GM23338 (cell line): Measurements from ENCODE around the gene CELSR1. TPM values are rescaled to one million over a fixed set of nuclear protein-coding genes. Genes with fewer than 3 reads are reported as not detected.

Experiments
- ATAC-seq: fragments of 200-7000 bp; cut with Tn5 transposase; 3 replicates; pipeline ENCODE4 v1.9.1; 2020
- DNase-seq: peaks from one replicate; pipeline ENCODE4 v3.0.0-alpha.2; 2015; ENCODE audit warnings: low spot score
- H2AFZ ChIP-seq: fragments of 200-600 bp; sonication (generic); 2 replicates; pipeline ENCODE4 v1.8.0; 2016; ENCODE audit warnings: antibody characterized with exemption, mild to moderate bottlenecking, moderate library complexity
- H3F3A ChIP-seq: fragments of 200-600 bp; sonication (generic); replicated peaks from 2 replicates; pipeline ENCODE4 v1.8.0; 2017; ENCODE audit warnings: antibody characterized with exemption, mixed run types, low read depth
- H3K27ac ChIP-seq: fragments of 200-600 bp; sonication (generic); 2 replicates; pipeline ENCODE4 v1.6.1; 2016; ENCODE audit warnings: low read depth
- H3K27me3 ChIP-seq: fragments of 200-600 bp; sonication (generic); 2 replicates; pipeline ENCODE4 v1.8.0; 2016; ENCODE audit warnings: mild to moderate bottlenecking, mixed run types, moderate library complexity; ENCODE audit not compliant: insufficient read depth
- H3K36me3 ChIP-seq: fragments of 200-600 bp; sonication (generic); 2 replicates; pipeline ENCODE4 v1.8.0; 2016; ENCODE audit warnings: mild to moderate bottlenecking; ENCODE audit not compliant: insufficient read depth
- H3K4me1 ChIP-seq: fragments of 200-600 bp; sonication (generic); 2 replicates; pipeline ENCODE4 v1.8.0; 2016; ENCODE audit warnings: mild to moderate bottlenecking, moderate library complexity; ENCODE audit not compliant: insufficient read depth
- H3K4me2 ChIP-seq: fragments of 200-600 bp; sonication (generic); 2 replicates; pipeline ENCODE4 v1.7.1; 2017; ENCODE audit warnings: mixed run types
- H3K4me3 ChIP-seq: fragments of 200-600 bp; sonication (generic); 2 replicates; pipeline ENCODE4 v1.6.1; 2016; ENCODE audit warnings: mixed run types
- H3K79me2 ChIP-seq: fragments of 200-600 bp; sonication (generic); replicated peaks from 2 replicates; pipeline ENCODE4 v1.8.0; 2017; ENCODE audit warnings: mild to moderate bottlenecking; ENCODE audit not compliant: insufficient read depth
- H3K9me2 ChIP-seq: fragments of 200-600 bp; sonication (generic); 2 replicates; pipeline ENCODE4 v1.8.0; 2017; ENCODE audit not compliant: insufficient read depth
- H4K20me1 ChIP-seq: fragments of 200-600 bp; sonication (generic); replicated peaks from 2 replicates; pipeline ENCODE4 v1.8.0; 2017; ENCODE audit warnings: mild to moderate bottlenecking; ENCODE audit not compliant: insufficient read depth
- H3K27ac Mint-ChIP-seq: 2 replicates; pipeline ENCODE4 v1.8.0; 2020; ENCODE audit warnings: inconsistent platforms, mild to moderate bottlenecking, moderate library complexity, mixed read lengths
- H3K27me3 Mint-ChIP-seq: 3 replicates; pipeline ENCODE4 v1.8.0; 2022; ENCODE audit warnings: low read depth, mild to moderate bottlenecking, moderate library complexity, mixed read lengths, inconsistent platforms; ENCODE audit not compliant: insufficient read depth, poor library complexity
- H3K36me3 Mint-ChIP-seq: 3 replicates; pipeline ENCODE4 v1.8.0; 2021; ENCODE audit warnings: low read depth, mild to moderate bottlenecking, inconsistent platforms, moderate library complexity, mixed read lengths
- H3K4me1 Mint-ChIP-seq: 3 replicates; pipeline ENCODE4 v1.8.0; 2020; ENCODE audit warnings: mild to moderate bottlenecking, inconsistent platforms, mixed read lengths
- H3K4me3 Mint-ChIP-seq: 3 replicates; pipeline ENCODE4 v1.8.0; 2021; ENCODE audit warnings: moderate library complexity, mild to moderate bottlenecking, inconsistent platforms, mixed read lengths
- H3K9me3 Mint-ChIP-seq: 3 replicates; pipeline ENCODE4 v1.8.0; 2020; ENCODE audit warnings: moderate library complexity, mild to moderate bottlenecking, inconsistent platforms, mixed read lengths
- EZH2 ChIP-seq: fragments of 200-600 bp; sonication (generic); IDR thresholded peaks from one replicate; pipeline ENCODE4 v1.8.0; 2017; ENCODE audit warnings: antibody characterized with exemption, mild to moderate bottlenecking, low read depth; ENCODE audit not compliant: unreplicated experiment
- JUNB ChIP-seq: IDR thresholded peaks from one replicate; pipeline ENCODE4 v1.6.1; 2016; ENCODE audit warnings: antibody characterized with exemption; ENCODE audit not compliant: unreplicated experiment
- NANOG ChIP-seq: IDR thresholded peaks from 2 replicates; pipeline ENCODE4 v1.6.1; 2016; ENCODE audit warnings: antibody characterized with exemption, borderline replicate concordance
- polyA plus RNA-seq: library from polyadenylated mRNA; unstranded; fragments of >200 nt; fragmentation: Nextera tagmentation; extraction: Ambion mirVana; gene quantifications from 2 replicates; pipeline ENCODE4 v1.2.1, GENCODE V29; 2016
- total RNA-seq: library from RNA; depleted of rRNA; stranded (reverse); fragments of >200 nt; shearing (Covaris generic); gene quantifications from 2 replicates; pipeline ENCODE4 v1.2.3, GENCODE V29; 2014
- TF ChIP-seq, protein P1 (sequence below): IDR thresholded peaks from 2 replicates; pipeline ENCODE4 v1.6.1; 2016; ENCODE audit warnings: antibody characterized with exemption
- TF ChIP-seq, protein P2 (sequence below), 2 experiments: fragments of 200-600 bp in 1 of 2; sonication (generic) in 1 of 2; conservative IDR thresholded peaks; 2 replicates each; pipeline versions ENCODE4 v1.5.1 to v1.6.1; 2016 to 2017; ENCODE audit warnings: antibody characterized with exemption in 2 of 2, low read depth in 2 of 2, mild to moderate bottlenecking in 2 of 2, moderate library complexity in 1 of 2

The CELSR1 gene
- total and polyA plus RNA-seq, 2 experiments from 2014 or later, result 4.8 to 20.4 TPM

- H3K27me3 ChIP-seq, result no peaks in the 10 kb centered on the region
- Mint-ChIP-seq H3K27ac (peak overlapping the region; percentile 14; the same call in 1 of the 2 replicates), H3K4me1 (peaks cover 6% of the 10 kb centered on the region), H3K27me3 (peaks cover 6% of the 10 kb centered on the region), H3K4me3 (no peak overlapping the region), H3K36me3 (no peaks in the 10 kb centered on the region), H3K9me3 (no peaks in the 10 kb centered on the region)
- H3K36me3 ChIP-seq, result no peaks in the 10 kb centered on the region
- 0 out of 2 replicates have a peak, but pooled peaks cover 4% of the 10 kb centered on the region for H3F3A ChIP-seq
- H3K9me2 ChIP-seq, result no peaks in the 10 kb centered on the region
- H3K79me2 ChIP-seq, result no peaks in the 10 kb centered on the region
- H3K4me1 ChIP-seq, result peaks cover 4% of the 10 kb centered on the region; the same call in 1 of the 2 replicates
- no peak overlapping the region for H2AFZ ChIP-seq
- TF ChIP-seq NANOG, result no peak
- TF ChIP-seq JUNB, result no peak
- TF ChIP-seq, protein P1, sequence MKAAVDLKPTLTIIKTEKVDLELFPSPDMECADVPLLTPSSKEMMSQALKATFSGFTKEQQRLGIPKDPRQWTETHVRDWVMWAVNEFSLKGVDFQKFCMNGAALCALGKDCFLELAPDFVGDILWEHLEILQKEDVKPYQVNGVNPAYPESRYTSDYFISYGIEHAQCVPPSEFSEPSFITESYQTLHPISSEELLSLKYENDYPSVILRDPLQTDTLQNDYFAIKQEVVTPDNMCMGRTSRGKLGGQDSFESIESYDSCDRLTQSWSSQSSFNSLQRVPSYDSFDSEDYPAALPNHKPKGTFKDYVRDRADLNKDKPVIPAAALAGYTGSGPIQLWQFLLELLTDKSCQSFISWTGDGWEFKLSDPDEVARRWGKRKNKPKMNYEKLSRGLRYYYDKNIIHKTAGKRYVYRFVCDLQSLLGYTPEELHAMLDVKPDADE, result no peak
- TF ChIP-seq, protein P2, sequence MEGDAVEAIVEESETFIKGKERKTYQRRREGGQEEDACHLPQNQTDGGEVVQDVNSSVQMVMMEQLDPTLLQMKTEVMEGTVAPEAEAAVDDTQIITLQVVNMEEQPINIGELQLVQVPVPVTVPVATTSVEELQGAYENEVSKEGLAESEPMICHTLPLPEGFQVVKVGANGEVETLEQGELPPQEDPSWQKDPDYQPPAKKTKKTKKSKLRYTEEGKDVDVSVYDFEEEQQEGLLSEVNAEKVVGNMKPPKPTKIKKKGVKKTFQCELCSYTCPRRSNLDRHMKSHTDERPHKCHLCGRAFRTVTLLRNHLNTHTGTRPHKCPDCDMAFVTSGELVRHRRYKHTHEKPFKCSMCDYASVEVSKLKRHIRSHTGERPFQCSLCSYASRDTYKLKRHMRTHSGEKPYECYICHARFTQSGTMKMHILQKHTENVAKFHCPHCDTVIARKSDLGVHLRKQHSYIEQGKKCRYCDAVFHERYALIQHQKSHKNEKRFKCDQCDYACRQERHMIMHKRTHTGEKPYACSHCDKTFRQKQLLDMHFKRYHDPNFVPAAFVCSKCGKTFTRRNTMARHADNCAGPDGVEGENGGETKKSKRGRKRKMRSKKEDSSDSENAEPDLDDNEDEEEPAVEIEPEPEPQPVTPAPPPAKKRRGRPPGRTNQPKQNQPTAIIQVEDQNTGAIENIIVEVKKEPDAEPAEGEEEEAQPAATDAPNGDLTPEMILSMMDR (conservative IDR thresholded peaks at IDR 0.05; ENCODE audit: low read depth in 2 of 2), result peak; percentile 72 to 99
- no peak overlapping the region for H3K27ac ChIP-seq
- ATAC-seq, result peak; percentile 88
- no peak overlapping the region for H3K4me3 ChIP-seq
- H4K20me1 ChIP-seq, result no peaks in the 10 kb centered on the region
- peak; percentile 87 for DNase-seq
- H3K4me2 ChIP-seq, result no peak overlapping the region
These were observed 169.7 kb downstream of the CELSR1 start for GRCh38 chr22:46367707-46368191.

DNA sequence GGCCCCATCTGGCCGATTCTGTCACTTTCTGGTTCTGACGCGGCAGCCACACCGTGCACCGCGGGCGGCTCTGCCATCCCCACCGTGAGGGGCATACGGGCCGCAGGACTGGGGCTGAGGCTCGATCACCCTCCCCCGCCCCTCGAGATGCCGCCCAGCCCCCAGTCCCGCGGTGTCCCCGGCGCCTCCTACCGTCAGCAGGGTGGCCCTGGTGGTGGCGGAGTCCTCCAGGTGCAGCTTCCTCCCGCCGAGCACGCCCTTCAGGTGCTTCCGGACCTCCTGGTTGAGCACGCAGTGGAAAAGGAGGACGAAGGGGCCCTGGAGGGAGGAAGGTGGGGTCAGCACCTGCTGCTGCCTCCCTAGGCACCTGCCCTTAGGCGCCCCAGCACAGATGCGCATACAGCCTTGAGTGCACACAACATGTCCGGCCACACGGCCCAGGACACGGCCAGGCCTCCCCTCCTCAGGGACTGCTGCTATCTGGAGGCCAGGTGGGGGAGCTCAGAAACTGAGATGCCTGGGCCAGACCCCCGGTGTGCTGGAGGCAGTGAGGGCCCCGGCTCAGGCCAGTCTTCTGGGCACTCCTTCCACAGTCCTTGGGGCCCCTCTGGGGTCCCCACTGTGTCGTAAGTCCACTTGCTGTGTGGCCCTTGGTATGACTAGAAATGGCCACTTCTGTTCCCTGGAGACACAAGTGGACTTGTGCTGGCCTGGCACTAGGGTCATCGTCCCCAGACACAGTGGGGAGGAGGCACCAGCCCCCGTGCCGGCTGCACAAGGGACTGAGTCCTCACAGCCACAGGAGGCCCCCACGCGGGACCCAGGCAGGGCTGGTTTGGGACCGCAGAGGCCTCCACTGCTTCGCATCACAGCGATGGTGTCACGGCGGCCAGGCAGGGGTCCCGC is 170.4 kb downstream of the CELSR1 start:
- Mint-ChIP-seq H3K9me3 (no peaks in the 10 kb centered on the region), H3K27ac (no peak overlapping the region), H3K36me3 (no peaks in the 10 kb centered on the region), H3K4me3 (no peak overlapping the region), H3K27me3 (peaks cover 6% of the 10 kb centered on the region), H3K4me1 (peaks cover 6% of the 10 kb centered on the region)
- no peaks in the 10 kb centered on the region for H4K20me1 ChIP-seq
- no peaks in the 10 kb centered on the region for H3K79me2 ChIP-seq
- TF ChIP-seq, protein P2 (conservative IDR thresholded peaks at IDR 0.05; ENCODE audit: low read depth in 2 of 2), result peak in 1 of 2 experiments; percentile 19; a peak in 1 of 4 replicates
- TF ChIP-seq EZH2, result no peak
- no peaks in the 10 kb centered on the region for H3K36me3 ChIP-seq
- DNase-seq, result no peak
- H3F3A ChIP-seq, result 0 out of 2 replicates have a peak, but pooled peaks cover 4% of the 10 kb centered on the region
- H3K4me2 ChIP-seq, result no peak overlapping the region
- no peak overlapping the region for H2AFZ ChIP-seq
- H3K27ac ChIP-seq, result no peak overlapping the region
- ATAC-seq, result peak; percentile 13
- H3K4me3 ChIP-seq, result no peak overlapping the region
- H3K4me1 ChIP-seq, result peaks cover 4% of the 10 kb centered on the region; the same call in 1 of the 2 replicates
- no peaks in the 10 kb centered on the region for H3K9me2 ChIP-seq
- no peaks in the 10 kb centered on the region for H3K27me3 ChIP-seq
